Stimulated activated CD8-positive, alpha-beta memory T cell treated with anti-CD3 and anti-CD28 coated beads, Interleukin-4, amount 100 ng/mL, for 48 hours (primary cell): ENCODE results near the gene GPI.
A peak's percentile ranks its signal among the peaks of the same experiment; 100 is the strongest.
"Not testable (repeated sequence)": the region's sequence is repeated elsewhere in the genome, so short reads cannot be mapped to it uniquely, and the experiment has no call there.

Experiments
- DNase-seq: peaks from one replicate; pipeline ENCODE4 v3.0.0-alpha.2; 2020

GPI gene

GRCh38 chr19:34364830-34365462 lies at the start of gene GPI:
GPI (plus strand) TSS chr19:34365196; CDS start chr19:34365267, 71 bp downstream.
- DNase-seq = peak; percentile 80

GRCh38 chr19:34316247-34316646 lies 48.7 kb upstream of the GPI start:
- DNase-seq = no peak

- DNase-seq = no peak
Observed at GRCh38 chr19:34316741-34317301, 48.2 kb upstream of the GPI start.

GRCh38 chr19:34317311-34317927 lies 47.6 kb upstream of the GPI start:
- no peak for DNase-seq

GRCh38 chr19:34319230-34319585 lies 45.8 kb upstream of the GPI start:
- no peak for DNase-seq

GRCh38 chr19:34319785-34320184 lies 45.2 kb upstream of the GPI start:
- no peak for DNase-seq

GRCh38 chr19:34320277-34320676 lies 44.7 kb upstream of the GPI start:
- DNase-seq = no peak

- DNase-seq = no peak
Observed at GRCh38 chr19:34321735-34322134, 43.3 kb upstream of the GPI start.

GRCh38 chr19:34323433-34324204 lies 41.4 kb upstream of the GPI start:
- no peak for DNase-seq

- no peak for DNase-seq
Observed at GRCh38 chr19:34324320-34324719, 40.7 kb upstream of the GPI start.

- no peak for DNase-seq
Observed at GRCh38 chr19:34325181-34325580, 39.8 kb upstream of the GPI start.

GRCh38 chr19:34325981-34326787 lies 38.8 kb upstream of the GPI start:
- DNase-seq = no peak

- no peak for DNase-seq
Observed at GRCh38 chr19:34327851-34328250, 37.1 kb upstream of the GPI start.

GRCh38 chr19:34328982-34329381 lies 36.0 kb upstream of the GPI start:
- no peak for DNase-seq

- DNase-seq = no peak
Observed at GRCh38 chr19:34330116-34330515, 34.9 kb upstream of the GPI start.

- DNase-seq = not testable (repeated sequence)
Observed at GRCh38 chr19:34330596-34330995, 34.4 kb upstream of the GPI start.

- DNase-seq = not testable (repeated sequence)
Observed at GRCh38 chr19:34331596-34331995, 33.4 kb upstream of the GPI start.

GRCh38 chr19:34332027-34332760 lies 32.8 kb upstream of the GPI start:
- DNase-seq = no peak

- DNase-seq = no peak
Observed at GRCh38 chr19:34335914-34336313, 29.1 kb upstream of the GPI start.

- peak; percentile 61 for DNase-seq
Observed at GRCh38 chr19:34336781-34337271, 28.2 kb upstream of the GPI start.

- no peak for DNase-seq
Observed at GRCh38 chr19:34337739-34338138, 27.3 kb upstream of the GPI start.
